ENCODE data around the gene LRPAP1. TPM values are rescaled to one million over a fixed set of nuclear protein-coding genes. Genes with fewer than 3 reads are reported as not detected.

Gene LRPAP1
- total RNA-seq, 1 experiment from 2014 or later: 156 TPM

DNA sequence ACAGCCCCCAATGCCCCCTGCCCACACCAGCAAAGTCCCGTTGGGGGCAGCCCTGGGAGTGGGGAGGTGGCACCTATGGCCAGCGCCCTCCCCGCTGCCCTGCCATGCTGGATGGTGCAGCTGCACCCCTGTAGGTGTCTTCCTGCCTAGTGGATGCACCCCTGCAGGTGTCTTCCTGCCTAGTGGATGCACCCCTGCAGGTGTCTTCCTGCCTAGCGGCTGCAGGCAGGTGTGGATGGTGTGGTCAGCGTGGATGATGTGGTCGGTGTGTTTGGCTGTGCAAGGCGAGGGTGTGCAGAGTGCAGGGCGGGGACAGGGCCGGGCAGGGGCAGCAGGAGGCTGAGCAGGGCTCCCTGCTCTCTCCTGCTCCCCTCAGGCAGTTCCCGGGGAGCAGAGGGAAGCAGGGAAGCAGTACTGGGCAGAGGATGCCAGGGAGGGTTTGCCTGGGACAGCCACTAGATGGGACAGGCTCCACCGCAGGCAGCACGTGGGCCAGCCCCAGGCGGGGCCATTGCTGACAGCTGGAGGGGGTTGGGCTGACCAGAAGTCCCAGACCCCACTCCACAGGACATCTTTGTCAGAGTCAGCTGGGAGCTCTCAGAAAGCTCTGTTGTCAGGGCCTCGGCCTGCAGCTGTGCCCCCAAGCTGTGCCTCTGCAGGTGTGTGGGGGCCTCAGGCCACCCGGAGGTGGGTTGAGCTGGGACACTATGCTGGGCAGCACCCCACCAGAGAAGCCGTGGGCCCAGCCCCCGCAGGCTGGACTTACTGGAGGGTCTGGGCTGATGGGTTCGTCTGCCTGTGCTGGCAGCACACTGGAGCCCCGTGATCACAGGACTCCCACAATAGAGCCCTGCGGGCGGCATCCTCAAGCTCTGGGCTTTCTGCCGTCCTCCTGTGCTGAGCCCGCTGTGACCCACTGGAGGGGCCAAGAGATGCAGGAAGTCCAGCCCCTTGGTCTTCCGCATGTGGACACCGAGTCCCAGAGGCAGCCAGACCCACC, 45.4 kb downstream of the LRPAP1 start:
- no peak for DNase-seq (ENCODE audit: low spot score)

DNA sequence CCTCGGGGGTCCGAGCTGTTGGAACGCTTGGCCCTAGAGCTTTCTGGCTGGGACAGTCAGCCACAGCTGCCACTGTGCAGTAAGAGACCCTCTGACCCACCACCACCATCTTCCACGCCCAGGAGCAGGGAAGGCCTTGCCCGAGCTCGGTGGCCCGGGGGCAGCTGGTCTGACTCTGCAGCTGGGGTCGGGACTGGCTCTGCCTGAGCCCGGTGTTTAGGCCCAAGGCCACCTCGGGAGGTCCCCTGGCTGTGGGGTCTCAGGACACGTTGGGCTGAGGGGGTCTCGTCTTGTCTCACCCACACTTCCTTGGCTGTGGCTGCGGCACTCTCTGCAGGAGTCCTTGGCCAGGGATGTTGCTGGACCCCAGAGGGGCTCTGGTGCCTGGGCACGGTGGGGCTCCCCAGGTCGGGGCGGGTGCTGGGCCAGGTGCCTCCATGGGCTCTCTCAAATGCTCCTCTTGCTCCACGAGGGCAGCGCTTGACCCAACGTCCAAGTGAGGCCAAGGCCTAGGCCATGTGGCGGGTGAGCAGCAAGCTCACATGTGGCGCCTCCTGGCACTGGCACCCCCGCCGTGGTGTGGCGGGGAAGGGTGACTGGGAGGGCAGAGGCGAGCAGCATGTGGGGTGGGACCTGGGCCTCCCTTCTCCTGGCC, 46.2 kb downstream of the LRPAP1 start:
- no peak for DNase-seq (ENCODE audit: low spot score)

DNA sequence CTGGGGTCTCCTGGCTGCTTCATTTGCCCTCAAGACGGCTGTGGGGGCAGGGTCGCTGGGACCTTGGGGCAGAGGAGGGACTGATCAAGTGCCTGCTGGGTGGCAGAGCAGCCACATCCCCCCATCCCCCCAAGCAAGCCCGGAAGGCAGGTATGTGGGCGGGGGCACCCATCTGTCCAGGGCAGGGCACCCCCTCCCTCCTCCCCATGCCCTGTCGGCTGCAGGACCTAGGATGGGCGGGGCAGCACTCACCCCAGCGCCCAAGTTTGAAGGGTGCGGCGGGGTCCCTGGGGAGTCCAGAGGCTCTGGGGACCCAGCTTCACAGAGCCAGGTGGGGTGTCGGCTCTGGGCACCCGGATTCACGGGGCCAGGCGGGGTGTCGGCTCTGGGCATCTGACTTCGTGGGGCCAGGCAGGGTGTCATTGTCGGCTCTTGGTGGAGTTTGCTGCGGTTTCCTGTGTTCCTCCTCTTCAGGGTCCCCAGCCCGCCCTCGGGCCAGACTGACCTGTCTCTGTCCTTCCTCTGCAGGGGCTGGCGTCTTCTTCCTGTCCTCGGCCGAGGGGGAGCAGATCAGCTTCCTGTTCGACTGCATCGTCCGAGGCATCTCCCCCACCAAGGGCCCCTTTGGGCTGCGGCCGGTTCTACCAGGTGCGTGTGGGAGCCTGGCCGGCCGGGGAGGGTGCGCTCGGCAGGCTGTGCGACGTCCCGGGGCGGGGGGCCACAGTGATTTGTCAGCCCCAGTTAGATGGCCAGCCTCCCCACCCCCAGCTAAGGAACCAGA, 47.0 kb downstream of the LRPAP1 start:
- DNase-seq (ENCODE audit: low spot score): peak; percentile 40

DNA sequence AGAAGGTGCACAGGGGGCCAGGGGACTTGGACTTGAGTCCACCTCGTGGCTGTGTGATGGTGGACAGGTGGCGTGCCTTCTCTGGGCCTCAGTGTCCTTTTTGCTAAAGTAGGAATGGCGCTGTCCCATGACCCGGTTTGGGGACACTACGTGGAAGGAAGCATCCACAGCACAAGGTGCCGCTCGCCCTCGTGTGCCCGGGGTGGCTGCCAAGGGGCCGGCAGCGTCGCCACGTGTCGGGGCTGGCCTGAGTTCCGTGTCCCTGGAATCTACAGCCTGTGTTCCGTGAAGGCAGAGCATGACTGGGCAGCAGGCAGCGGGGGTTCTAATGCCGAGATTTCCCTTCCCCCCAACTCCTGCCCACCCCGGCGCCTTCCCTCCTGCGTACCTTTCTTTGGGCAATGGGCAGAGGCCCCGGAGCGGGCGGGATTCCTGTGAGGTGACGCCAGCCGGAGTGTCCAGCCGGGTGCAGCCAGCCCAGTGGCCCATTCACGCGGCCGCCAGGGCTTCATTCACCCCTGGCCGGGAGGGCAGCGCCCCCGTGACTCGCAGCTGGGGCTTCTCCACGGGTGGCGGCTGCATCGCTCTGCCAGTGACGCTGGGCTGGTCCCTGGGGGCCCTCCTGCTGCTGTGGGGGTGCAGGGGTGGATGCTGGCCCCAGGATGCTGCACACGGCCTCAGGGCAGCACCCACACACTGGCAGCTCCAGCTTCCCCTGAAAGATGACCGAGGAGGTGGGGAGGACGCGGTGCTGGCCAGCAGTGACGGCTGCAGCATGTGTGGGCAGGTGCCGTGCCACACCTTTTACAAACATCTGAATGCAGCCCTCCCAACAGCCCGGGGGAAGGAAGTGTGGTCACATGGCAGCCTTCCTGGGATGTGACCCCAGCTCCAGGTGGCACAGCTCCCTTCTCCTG, 47.9 kb downstream of the LRPAP1 start:
- DNase-seq (ENCODE audit: low spot score): peak; percentile 79

DNA sequence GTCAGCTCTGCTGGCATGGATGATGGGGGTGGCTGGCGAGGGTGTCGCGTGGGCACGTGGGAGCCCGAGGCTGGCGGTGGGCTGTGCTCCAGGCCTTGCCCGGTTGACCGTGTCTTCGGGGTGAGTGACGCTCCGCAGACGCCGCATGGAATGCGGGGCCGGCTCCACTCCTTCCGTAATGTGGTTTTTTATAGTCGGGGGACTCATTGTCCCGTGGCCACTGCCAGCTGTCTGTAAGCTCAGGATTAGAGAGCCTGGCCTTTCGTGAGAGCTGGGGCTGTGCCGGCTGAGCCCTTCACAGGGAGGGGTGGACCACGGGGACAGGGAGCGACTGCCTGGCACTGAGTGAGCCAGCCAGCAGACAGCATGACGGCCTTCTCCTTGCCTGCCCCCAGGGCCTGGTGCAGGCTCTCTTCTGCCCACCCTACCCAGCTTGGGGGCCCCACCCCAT, 48.7 kb downstream of the LRPAP1 start:
- DNase-seq (ENCODE audit: low spot score): no peak

DNA sequence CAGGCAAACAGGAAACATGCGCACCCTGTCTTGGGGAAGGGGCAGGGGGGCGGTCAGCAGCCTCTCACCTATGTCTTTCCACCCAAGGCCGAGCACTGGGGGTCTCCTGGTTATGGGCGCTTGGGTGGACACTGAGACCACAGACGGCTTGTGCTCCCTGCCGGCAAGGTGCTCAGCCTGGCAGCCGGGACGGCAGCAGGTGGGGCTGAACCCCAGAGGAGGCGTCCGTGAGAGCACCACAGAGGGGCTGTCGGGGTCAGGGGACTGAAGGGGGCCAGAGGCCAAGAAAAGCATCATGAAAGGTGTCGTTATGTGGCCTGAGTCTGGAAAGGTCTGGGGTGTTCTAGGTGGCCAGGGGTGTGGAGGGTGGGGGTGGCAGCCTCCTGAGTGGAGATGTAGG, 49.5 kb downstream of the LRPAP1 start:
- DNase-seq (ENCODE audit: low spot score): no peak

DNA sequence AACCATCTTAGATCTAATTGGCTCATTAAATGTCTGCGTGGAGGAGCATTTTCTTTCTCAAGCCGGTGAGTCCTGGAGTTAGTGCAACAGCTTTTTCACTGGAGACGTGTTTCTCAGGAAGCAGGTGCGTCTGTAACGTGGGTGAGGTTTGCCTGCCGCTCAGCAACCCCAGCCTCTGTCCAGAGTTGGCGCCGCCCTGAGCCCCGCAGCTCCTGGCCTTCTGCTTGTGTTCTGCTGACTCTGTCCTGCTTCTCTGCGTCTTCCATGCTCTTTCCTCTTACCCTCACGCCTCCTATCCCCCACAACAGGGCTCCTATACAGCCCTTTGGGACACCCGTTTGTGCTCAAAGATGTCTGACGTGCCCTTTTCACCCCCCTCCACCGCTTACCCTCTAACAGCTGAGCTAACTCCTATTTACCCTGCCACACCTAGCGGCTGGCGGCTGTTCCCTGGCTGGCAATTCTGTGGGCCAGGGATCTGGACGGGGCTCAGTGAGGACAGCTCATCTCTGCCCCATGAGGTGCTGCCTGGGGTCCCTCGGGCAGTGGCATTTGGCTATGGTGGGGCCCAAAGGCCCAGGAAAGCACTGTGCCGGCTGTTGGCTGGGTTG, 50.3 kb downstream of the LRPAP1 start:
- no peak for DNase-seq (ENCODE audit: low spot score)

DNA sequence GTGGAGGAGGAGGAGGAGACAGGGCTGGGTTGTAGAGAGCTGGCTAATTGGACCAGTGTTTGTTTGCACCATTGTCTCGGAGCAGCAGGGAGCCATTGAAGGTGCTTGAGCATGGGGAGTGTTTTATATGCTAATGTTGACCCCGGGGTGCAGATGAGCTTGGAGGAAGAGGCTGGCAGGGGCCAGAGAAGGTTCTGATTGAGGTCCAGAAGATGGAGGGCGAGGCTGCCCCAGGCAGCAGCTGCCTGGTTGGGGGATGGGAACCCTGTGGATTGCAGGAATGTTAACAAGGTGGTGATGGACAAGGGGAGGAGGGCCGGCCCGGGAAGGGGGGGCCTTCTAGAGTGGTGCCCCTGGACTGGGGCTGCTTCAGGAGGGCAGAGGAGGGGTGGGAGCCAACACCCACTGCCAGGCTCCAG, 51.1 kb downstream of the LRPAP1 start:
- DNase-seq (ENCODE audit: low spot score): no peak

DNA sequence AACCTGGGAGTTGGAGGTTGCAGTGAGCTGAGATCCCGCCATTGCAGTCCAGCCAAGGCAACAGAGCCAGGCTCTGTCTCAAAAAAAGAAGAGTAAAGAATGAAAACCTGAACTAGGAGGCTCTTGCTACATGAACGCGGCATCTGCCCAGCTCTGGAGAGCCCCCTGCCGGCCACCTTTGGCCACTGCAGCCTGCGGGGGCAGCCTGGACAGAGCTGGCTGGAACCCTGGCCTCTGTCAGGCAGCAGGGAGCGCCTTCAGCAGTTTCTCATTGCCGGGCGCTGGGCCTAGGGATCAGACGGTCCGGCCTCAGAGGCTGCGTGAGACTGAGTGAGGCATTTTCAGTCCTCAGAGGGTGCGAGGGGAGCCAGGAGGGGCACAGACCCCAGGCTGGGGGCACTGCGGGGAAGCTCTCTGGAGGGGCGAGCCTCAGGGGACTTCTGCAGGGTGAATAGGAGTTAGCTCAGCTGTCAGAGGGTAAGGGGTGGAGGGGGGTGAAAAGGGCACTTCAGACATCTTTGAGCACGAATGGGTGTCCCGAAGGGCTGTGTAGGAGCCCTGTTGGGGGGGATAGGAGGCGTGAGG, 51.6 kb downstream of the LRPAP1 start:
- DNase-seq (ENCODE audit: low spot score): peak; percentile 75

DNA sequence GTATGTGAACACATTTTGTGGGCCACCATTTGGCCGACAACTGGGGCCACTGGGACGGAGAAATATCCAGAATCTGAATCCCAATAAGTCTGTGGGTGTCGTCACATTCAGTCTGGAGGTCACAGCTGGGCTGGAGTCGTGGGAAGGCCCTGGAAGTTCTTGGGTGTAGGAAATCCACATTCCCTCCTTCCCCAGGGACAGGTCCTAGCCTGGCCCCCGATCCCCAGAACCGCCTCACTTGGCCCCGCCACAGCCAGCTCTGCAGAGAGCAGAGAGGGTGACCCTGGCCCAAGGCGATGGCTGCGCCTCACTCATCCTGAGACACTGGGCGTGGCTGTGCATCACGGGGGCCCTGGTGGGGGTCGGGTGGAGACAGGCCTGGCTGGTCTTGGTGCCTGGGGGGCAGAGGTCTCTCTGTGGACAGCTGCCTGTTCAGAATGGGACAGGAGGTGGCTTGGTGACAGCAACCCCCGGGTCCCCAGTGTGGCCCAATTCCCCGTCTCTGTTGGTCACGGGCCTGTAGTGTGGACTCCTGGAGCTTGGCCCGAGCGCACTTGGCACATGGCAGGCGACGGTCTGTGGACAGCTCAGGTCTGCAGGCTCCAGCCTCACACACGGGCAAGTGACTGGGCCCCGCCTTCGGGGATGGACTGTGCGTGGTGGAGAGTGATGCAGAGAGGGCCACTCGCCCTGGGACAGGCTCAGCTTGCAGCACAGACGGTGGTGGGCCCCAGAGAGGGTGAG, 52.7 kb downstream of the LRPAP1 start:
- DNase-seq (ENCODE audit: low spot score): no peak

DNA sequence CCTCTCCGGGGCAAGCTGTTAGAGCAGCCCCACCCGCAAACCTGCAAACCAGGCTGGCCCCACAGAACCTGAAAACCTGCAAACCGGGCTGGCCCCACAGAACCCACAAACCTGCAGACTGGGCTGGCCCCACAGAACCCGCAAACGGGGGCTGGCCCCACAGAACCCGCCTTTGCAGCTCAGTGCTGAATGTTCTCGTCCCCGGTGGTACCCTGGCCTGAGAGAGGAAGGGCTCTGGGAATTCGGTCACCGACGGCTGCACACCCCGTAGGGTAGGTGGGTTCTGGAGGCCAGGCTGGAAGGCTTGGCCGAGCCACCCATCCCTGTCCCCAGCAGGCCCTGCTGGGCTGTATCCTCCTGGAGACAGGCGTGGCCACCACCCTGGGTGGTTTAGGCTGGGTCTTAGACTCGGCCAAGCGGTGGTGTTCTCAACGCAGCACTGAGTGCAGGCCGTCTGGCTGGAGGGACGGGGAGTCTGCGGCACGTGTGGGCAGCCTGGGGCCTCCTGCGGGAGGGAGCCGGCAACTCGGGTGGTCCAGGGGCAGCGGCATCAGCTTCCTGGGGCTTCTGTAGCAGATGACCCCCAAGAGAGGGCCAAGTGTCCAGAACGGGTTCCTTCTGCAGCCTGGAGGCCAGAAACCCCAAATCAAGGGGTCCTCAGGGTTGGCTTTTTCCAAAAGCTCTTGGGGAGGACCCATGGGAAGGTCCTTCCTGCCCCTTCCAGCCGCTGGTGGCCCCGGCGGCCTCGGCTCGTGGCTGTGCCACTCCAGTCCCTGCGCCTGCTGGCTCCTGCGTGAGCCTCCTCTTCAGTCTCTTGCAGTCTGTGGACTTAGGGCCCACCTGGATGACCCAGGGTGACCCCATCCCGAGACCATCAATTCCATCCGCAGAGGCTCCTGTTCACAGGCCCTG, 53.5 kb downstream of the LRPAP1 start:
- no peak for DNase-seq (ENCODE audit: low spot score)

DNA sequence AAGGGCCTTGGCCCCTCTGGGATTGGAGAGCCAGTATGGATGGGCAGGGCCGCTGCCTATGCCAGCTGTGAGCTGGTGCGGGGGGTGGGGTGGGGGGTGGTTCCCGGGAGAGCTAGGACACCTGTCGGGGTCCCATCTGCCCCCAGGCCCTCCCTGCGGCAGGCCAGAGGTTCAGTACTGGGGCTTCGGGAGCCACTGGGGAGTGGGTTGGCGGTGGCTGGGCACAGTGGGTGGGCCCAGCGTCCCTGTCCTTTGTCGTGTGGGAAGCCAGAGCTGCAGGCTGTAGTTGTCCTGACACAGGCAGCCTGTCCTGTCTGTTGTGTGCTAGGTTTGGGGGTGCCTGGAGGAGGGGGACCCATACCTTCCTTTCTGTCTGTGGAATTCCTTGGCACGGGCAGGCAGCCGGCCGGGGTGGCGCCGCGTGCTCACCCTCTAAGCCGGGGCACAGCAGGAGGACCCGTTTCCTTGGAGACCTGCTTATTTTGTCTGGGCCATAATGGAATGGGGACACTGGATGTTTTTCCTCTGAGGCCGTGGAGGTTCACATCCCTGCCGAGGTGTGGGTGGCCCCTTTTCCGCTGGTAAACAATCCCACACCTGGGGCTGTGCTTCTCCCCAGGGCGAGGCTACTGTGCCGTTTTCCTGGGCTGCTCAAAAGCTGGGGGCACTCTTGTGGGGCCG, 54.3 kb downstream of the LRPAP1 start:
- no peak for DNase-seq (ENCODE audit: low spot score)

DNA sequence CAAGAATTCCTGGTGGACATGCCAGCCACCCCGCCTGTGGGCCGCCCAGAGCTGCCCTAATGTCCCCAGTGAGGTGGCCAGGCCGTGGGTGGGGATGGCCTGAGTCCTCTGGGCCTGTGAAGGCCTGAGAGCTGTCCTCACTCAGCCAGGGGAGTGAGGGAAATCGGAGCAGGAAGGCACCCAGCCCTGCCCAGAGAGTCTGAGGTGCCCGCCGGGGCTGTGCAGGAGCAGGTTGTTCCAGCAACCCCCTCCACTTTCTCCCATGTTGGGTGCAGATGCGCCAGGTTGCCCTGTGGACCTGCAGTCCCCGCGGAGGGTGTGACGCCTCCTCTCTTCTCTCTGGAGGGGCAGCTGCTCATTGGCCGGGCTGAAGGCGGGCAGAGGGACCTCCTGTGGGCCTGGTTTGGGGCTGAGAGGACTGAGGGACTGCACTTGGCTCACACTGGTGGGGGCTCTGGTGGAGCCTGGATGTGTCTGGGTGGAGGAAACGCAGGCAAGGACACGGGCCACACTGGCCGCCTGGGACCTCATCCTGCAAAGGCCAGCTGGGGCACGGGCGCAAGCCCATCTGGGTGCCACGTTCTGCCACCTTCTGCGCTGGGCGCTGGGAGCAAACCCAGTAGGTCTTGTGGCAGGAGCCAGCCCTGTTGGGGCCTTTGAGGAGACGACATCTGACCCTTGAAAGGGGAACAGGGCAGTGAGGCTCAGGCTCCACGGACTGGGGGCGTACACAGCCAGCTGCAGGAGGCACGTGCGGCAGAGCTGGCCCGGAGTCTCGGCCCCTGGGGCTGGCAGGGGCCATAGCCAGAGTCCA, 55.1 kb downstream of the LRPAP1 start:
- DNase-seq (ENCODE audit: low spot score): no peak

DNA sequence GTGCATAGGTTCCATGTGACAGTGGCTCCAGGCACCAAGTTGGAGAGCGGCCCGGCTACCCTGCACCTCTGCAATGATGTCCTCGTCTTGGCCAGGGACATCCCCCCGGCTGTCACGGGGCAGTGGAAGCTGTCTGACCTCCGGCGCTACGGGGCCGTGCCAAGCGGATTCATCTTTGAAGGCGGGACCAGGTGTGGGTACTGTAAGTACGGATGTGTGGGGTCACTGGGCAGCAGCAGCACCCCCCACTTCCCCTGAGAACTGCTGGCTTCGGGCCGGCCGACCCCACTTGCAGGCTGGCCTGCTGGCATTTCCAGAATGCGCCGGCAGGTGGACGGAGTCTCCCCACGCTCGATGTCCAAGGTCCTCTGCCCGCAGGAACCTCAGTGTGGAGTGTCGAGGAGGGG, 55.9 kb downstream of the LRPAP1 start:
- no peak for DNase-seq (ENCODE audit: low spot score)

DNA sequence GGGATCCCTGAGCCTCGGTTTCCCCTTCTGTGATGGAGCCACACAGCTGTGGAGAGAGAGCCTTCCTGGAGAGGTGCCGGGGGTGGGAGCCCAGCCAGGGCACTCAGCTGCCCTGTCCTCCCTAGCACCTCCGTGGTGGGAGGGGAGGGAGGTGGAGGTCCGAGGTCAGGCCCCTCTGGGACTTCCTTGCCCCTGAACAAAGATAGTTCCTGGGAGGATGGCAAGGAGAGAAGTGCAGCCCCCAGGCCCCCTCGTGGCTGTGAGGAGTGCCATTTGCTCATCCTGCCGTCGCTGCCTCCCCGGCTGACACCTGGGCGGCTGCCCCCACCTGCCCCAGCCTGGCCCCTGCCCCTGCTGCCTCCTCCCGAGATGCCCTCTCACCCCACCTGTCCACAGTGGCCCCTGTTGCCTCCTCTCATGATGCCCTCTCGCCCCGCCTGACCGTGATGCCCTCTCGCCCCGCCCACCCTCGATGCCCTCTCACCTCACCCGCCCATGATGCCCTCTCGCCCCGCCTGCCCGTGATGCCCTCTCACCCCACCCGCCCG, 56.4 kb downstream of the LRPAP1 start:
- DNase-seq (ENCODE audit: low spot score): no peak

DNA sequence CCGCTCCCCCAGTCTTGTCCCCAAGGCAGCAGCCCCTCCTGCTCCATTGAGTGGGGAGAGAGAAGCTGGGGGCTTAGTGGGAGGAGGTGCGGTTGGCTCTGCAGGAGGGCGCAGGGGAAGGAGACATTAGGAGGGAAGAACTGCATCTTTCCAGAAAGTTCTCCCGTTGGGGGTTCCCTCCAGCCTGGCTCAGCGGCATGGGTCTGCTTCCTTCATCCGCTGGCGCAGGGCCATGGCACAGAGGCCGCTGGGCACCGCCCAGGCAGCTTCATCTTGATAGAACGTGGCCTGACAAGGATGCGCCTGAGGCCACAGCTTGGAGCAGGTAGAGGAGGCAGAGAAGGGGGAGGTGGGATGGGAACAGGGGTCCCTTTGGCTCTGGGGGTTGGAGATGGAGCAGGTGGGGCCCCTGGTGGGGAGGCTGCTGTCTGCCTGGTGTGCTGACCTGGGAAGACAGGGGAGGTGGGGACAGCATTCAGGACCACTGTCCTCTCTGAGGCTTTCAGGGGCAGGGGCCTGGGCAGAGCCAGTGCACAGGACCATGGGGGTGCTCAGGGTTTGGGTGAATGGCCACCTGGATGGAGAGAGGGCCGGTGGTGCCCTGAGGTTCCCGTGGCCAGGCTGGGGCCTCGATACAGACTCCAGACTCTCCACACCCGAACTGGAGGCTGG, 57.0 kb downstream of the LRPAP1 start:
- DNase-seq (ENCODE audit: low spot score): no peak

Data from HT-29 (cell line).